ENCODE measurements around the gene ERC1.
"Not testable (repeated sequence)": the region's sequence is repeated elsewhere in the genome, so short reads cannot be mapped to it uniquely, and the experiment has no call there.

The ERC1 gene

GRCh38 chr12:1255125-1255524 is 264.1 kb downstream of the ERC1 start:
- not testable (repeated sequence) for DNase-seq

GRCh38 chr12:1255854-1256253 is 264.8 kb downstream of the ERC1 start:
- DNase-seq: not testable (repeated sequence)

GRCh38 chr12:1256285-1256684 is 265.3 kb downstream of the ERC1 start:
- no peak for DNase-seq

- DNase-seq: no peak
Observed at GRCh38 chr12:1256991-1257390, 266.0 kb downstream of the ERC1 start.

GRCh38 chr12:1262011-1262410 is 271.0 kb downstream of the ERC1 start:
- DNase-seq: no peak

- no peak for DNase-seq
Observed at GRCh38 chr12:1267243-1267642, 276.2 kb downstream of the ERC1 start.

GRCh38 chr12:1272142-1272541 is 281.1 kb downstream of the ERC1 start:
- no peak for DNase-seq

GRCh38 chr12:1273051-1273450 is 282.0 kb downstream of the ERC1 start:
- DNase-seq: no peak

GRCh38 chr12:1277905-1278304 is 286.9 kb downstream of the ERC1 start:
- DNase-seq: no peak

- DNase-seq: no peak
Observed at GRCh38 chr12:1279050-1279449, 288.0 kb downstream of the ERC1 start.

- DNase-seq: no peak
Observed at GRCh38 chr12:1280059-1280458, 289.0 kb downstream of the ERC1 start.

- DNase-seq: no peak
Observed at GRCh38 chr12:1281683-1282366, 290.8 kb downstream of the ERC1 start.

- no peak for DNase-seq
Observed at GRCh38 chr12:1282670-1283315, 291.8 kb downstream of the ERC1 start.

- DNase-seq: no peak
Observed at GRCh38 chr12:1283316-1283715, 292.3 kb downstream of the ERC1 start.

GRCh38 chr12:1284611-1285010 is 293.6 kb downstream of the ERC1 start:
- no peak for DNase-seq

- no peak for DNase-seq
Observed at GRCh38 chr12:1287446-1287975, 296.5 kb downstream of the ERC1 start.

- no peak for DNase-seq
Observed at GRCh38 chr12:1288333-1288732, 297.3 kb downstream of the ERC1 start.

GRCh38 chr12:1289371-1290155 is 298.5 kb downstream of the ERC1 start:
- no peak for DNase-seq

GRCh38 chr12:1290716-1291115 is 299.7 kb downstream of the ERC1 start:
- DNase-seq: no peak

GRCh38 chr12:1291601-1292332 is 300.7 kb downstream of the ERC1 start:
- DNase-seq: no peak

- DNase-seq: no peak
Observed at GRCh38 chr12:1293901-1294300, 302.9 kb downstream of the ERC1 start.

- DNase-seq: no peak
Observed at GRCh38 chr12:1297206-1297605, 306.2 kb downstream of the ERC1 start.

GRCh38 chr12:1297639-1298175 is 306.7 kb downstream of the ERC1 start:
- no peak for DNase-seq
